NCI-H2081 treated with DMSO at 0.1 percent for 48 hours (cell line): ENCODE results near the gene INPP5D.
"Not testable (repeated sequence)": the region's sequence is repeated elsewhere in the genome, so short reads cannot be mapped to it uniquely, and the experiment has no call there.

Experiments
- DNase-seq: peaks from one replicate; lab custom pipeline; 2025; lab: John Stamatoyannopoulos, UW

The INPP5D gene

GRCh38 chr2:233053928-233054784 is 6.0 kb upstream of the INPP5D start:
- no peak for DNase-seq

DNA sequence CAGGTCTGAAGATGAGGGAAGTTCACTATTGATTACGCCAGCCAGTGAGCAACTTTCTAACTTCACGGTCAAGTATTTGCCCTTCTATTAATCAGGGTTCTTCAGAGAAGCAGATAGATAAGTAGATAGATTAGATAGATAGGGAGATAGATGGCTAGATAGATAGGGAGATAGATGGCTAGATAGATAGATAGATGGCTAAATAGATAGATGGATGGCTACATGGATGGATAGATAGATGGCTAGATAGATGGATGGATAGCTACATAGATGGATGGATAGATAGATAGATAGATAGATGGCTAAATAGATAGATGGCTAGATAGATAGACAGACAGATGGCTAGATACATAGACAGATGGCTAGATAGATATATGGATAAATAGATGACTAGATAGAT is 4.8 kb upstream of the INPP5D start:
- DNase-seq: no peak

GRCh38 chr2:233056961-233057605 is 3.1 kb upstream of the INPP5D start:
- DNase-seq: no peak

DNA sequence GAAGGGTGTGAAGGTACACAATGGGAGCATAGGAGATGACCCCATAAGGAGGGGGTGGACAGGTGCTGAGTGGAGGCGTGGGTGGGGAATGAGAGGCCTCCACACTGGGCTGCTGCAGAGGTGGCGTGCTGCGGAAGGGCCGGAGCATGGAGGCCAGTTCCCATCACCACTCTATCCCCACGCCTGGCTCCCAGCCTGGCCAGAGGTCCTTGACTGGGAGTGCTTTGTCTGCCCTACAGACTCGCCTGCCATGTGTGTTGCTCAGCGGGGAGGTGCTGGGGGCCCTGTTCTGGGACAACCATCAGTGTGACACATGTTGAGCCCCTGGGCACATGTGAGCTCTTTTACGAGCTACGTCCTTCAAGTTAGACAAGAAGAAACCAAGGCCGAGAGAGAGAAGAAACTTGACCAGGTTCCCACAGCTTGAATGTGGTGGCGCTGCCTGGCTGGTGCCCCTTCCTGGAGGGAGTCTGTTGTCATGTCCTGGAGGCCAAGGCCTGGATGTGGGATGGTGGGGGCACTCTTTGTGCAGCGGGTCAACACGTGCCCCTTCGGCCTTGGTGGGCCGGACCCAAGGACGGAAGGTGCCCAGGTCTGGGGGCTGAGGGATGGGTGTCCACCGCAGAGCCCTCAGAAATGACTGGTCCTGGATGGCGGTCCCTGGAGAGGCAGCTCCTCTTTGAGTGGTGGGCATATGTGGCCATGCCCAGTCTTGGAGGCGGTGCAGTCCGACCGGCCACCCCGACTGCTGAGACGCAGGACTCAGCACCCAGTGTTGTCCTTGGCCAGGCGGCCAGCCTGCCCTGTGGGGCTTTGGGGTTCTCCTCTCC is 1.2 kb upstream of the INPP5D start:
- no peak for DNase-seq

GRCh38 chr2:233059547-233059796 is 670 bp upstream of the INPP5D start:
- DNase-seq: no peak

GRCh38 chr2:233060501-233060979 is 398 bp downstream of the INPP5D start:
- no peak for DNase-seq

DNA sequence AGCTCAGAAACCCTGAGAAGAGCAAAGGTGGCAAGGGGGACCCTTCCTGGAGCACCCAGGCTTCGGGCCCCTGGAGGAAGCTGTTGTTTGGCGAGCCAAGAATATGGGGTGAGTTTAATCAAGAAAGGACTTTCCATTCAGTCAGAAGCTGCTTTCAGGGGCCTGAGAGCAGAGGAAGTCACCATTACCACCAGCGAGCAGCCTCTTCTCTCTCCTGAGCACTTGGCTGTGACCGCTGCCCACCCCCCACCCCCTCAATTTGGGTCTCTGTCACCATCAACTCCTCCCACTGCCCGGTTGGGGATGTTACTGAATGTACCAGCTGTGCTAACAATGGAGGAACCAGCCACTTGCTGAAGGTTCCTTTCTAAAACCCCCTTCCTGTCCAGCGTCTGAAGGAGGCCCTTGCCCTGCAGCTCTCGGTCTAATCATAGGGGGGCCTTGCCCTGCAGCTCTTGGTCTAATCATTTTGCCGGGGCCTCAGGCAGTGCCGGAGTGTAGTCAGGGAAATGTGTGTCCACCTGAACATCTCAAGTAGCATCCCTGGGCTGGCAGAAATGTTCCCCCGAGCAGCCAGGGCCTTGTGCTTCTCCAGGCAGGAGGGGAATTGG is 943 bp downstream of the INPP5D start:
- DNase-seq: no peak

- no peak for DNase-seq
Observed at GRCh38 chr2:233061591-233062450, 1.7 kb downstream of the INPP5D start.

DNA sequence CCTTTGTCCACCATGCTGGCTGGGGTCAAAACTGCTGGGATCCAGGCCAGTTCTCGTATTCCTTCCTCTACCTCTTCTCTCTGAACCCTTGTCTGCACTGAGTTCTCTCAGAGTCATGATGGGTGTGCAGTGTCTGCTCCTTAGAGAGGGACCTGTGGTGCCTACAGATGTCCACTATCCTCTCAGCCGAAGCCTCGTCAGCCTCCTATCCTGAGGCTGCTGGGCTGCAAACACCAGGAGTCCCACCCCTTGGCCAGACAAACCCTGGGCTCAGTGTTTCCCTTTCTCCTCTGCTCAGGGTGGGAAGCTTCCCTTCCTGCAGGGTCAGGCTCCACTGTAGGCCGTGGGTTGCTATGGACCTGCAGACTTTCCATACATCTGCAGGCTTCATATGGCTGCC is 2.3 kb downstream of the INPP5D start:
- DNase-seq: no peak

GRCh38 chr2:233062946-233063268 is 2.8 kb downstream of the INPP5D start:
- no peak for DNase-seq

DNA sequence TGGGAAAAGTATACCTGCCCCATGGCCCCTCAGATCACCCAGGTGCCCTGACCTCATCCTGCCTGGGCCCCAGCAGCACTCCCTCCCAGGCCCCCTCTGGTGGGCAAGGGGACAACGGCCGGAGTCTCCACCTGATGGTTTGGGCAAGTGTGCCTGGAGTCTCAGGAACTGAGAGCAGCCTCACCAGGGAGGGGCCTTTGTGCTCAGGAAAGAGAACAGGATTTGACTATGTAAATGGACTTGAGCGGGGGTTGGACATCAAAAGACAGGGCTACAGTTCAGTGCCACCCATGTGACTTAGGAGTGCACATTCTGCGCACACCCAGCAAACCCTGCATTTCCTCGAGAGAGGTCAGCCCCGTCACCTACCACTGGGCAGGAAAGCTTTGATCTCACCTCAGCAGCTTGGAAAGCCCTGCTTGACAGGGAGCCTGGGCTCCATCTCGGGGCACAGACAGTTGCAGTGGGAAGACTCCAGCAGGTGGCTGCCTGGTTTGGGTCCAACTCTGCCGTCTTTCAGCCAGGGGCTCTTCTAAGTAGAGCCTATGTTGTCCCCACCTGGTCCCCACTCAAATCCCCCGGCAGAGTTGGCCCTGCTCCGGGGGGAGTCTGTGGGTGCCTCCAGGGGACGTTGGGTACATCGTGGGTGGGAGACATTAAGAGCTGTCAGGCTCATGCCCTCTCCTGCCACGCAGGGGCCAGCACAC is 3.3 kb downstream of the INPP5D start:
- DNase-seq: no peak

DNA sequence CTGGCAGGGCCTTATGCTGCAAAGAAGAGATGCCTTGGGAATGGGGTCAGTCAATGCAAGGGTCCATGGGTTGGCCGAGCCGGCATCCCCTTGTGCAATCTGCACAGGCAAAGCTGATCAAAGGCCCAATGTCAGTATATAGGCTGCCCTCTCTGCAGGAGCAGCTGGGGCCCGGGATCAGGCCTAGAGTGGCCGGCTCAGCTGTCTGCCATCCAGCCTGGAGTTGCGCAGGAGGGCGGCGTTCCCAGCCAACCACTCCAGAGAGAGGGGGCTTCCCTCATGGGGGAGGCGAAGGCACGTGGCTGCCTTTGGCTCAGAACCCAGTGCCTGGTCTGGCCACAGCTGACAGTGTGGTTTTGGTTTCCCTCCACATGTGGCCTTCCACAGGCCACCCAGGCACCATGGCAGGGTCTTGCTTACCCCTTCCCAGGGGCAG is 3.9 kb downstream of the INPP5D start:
- DNase-seq: no peak

DNA sequence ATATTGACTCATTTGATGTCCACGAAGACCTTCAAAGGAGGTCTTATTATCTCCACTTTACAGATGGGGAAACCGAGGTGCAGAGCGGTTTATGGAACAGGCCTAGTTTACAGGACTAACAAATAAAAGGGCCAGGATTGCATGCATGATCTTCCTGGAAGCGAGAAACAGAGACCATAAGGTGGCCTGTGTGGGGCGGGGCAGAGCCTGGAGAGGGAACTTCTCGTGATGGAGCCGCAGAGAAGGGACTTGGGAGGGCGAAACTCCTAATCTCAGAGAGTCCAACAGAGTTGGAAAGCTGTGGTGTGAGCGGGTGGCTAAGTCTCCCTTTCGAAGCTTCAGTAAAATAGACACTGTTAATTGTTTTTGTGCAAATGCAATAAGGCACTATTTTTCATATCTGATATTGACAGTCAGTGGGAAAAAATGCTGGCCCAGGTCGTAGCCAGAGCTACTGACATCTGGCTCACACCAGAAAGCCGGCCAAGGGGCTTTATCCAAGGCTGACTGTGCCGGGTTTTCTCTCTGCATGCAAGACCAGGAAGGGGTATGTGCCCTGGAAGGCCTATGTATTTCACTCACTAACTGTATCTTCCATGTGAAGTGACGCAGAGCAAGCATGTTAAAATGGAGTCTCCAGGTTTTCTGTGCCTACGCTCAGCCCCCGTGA is 4.5 kb downstream of the INPP5D start:
- no peak for DNase-seq

GRCh38 chr2:233065200-233065589 is 5.1 kb downstream of the INPP5D start:
- not testable (repeated sequence) for DNase-seq

GRCh38 chr2:233065954-233066470 is 5.9 kb downstream of the INPP5D start:
- no peak for DNase-seq

GRCh38 chr2:233068762-233069418 is 8.7 kb downstream of the INPP5D start:
- no peak for DNase-seq

DNA sequence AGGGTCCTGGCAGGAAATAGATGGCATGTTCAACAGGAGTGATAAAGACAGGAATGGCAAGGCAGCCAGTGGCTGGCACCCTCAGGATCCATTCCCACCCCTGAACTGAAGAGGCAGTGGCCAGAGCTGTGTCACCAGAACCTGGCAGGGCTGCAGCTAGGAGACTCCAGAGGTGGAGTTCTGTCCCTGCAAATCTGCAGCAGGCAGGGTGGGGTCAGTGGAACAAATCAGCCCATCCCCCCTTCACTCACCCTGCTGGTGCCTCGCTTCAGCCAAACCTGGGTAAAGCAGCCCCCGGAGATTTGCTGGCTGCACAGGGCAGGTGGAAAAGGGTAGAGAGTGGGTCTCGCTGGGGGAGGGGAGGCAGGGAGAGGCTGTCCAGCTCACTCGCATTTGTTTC is 12.7 kb downstream of the INPP5D start:
- DNase-seq: no peak

- DNase-seq: no peak
Observed at GRCh38 chr2:233074106-233074505, 14.0 kb downstream of the INPP5D start.

DNA sequence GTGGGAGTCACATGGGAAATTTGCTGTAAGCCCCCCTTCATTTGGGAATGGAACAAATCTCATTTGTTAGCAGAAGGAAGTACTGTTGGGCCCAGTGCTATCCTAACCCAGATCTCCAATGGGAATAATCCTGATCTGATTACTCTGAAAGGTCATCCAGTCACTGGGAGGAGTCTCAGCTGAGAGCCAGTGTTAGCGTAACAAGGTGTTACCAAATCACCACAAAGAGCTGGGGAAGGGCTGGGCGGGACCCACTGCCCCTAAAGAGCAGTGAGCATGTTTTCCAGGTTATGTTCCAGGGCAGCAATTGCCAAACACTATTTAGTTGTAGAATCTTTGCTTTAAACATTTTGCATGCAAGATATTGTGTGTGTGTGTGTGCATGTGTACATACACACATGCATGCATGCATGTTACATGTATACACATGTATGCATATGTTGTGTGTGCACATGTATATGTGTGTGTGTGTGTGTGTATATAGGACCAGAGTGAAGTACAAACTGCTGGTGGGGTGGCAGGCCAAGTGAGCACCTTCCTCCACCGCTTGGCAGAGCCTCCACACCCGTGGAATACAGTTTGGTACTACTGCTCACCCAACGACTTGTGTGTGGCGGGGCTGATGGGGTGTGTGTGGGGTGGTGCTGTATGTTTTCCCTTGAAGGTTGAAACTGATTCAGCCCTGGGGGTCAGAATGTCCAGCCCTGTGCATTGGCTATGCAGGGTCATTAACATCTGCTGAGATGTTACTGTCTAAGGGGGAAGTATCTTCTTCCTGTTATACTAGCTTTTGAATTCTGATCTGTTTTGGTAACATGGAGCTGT is 15.2 kb downstream of the INPP5D start:
- DNase-seq: no peak
